GM06990 (cell line): ENCODE results near the gene MAFF.

ENCODE experiments used
- DNase-seq: peaks from one replicate; pipeline ENCODE4 v3.0.0-alpha.2; 2011; ENCODE audit not compliant: insufficient read length; ENCODE audit errors: extremely low read depth
- H3K27me3 ChIP-seq: replicated peaks from 2 replicates; pipeline ENCODE4 v1.6.0; 2011; ENCODE audit warnings: low read length; ENCODE audit not compliant: control insufficient read depth, insufficient read depth
- H3K36me3 ChIP-seq: 2 replicates; pipeline ENCODE4 v1.5.1; 2011; ENCODE audit warnings: low read length; ENCODE audit not compliant: control insufficient read depth, insufficient read depth
- H3K4me3 ChIP-seq: replicated peaks from 2 replicates; pipeline ENCODE4 v1.5.1; 2011; ENCODE audit warnings: low read depth, mild to moderate bottlenecking, control low read depth, low read length
- TF ChIP-seq, protein P1 (sequence below): IDR thresholded peaks from 2 replicates; pipeline ENCODE4 v1.5.1; 2011; ENCODE audit warnings: low read length, control low read depth, mild to moderate bottlenecking, inconsistent platforms; ENCODE audit not compliant: insufficient read depth, poor library complexity, severe bottlenecking

MAFF gene

GRCh38 chr22:38163844-38164550, 37.8 kb upstream of the MAFF start:
- DNase-seq: no peak
- H3K27me3 ChIP-seq: no peaks in the 10 kb centered on the region
- no peak overlapping the region for H3K4me3 ChIP-seq
- H3K36me3 ChIP-seq: peaks cover 9% of the 10 kb centered on the region
- TF ChIP-seq, protein P1, sequence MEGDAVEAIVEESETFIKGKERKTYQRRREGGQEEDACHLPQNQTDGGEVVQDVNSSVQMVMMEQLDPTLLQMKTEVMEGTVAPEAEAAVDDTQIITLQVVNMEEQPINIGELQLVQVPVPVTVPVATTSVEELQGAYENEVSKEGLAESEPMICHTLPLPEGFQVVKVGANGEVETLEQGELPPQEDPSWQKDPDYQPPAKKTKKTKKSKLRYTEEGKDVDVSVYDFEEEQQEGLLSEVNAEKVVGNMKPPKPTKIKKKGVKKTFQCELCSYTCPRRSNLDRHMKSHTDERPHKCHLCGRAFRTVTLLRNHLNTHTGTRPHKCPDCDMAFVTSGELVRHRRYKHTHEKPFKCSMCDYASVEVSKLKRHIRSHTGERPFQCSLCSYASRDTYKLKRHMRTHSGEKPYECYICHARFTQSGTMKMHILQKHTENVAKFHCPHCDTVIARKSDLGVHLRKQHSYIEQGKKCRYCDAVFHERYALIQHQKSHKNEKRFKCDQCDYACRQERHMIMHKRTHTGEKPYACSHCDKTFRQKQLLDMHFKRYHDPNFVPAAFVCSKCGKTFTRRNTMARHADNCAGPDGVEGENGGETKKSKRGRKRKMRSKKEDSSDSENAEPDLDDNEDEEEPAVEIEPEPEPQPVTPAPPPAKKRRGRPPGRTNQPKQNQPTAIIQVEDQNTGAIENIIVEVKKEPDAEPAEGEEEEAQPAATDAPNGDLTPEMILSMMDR: no peak

GRCh38 chr22:38164551-38164918, 37.3 kb upstream of the MAFF start:
- H3K4me3 ChIP-seq: no peak overlapping the region
- H3K27me3 ChIP-seq: no peaks in the 10 kb centered on the region
- TF ChIP-seq, protein P1: no peak
- H3K36me3 ChIP-seq: peaks cover 9% of the 10 kb centered on the region
- DNase-seq: no peak

DNA sequence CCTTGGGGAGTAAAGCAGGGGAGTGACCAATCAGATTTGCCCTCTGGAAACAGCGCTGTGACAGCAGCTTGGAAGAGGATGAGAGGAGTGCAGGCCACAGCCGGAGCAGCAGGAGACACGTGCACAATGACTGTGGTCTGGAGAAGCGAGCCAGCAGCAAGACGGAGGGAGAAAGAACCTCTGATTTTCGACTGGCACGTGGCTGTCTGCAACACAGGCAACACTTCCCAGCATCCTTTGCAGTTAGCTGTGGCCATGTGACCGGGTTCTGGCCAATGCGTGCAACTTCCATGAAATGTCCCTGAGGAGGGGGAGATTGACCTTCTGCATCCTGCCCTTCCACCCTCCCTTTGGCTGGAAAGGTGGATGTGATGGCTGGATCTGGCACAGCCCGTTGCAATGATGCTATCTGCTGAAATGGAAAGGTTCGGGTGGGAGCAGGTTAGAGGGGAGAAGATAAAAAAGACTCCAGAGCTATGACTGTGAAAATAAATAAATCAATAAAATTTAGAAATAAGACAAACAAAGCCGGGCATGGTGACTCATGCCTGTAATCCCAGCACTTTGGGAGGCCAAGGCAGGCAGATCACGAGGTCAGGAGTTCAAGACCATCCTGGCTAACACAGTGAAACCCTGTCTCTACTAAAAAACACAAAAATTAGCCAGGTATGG, 35.7 kb upstream of the MAFF start:
- Histone ChIP-seq H3K36me3 (peaks cover 9% of the 10 kb centered on the region), H3K4me3 (no peak overlapping the region), H3K27me3 (no peaks in the 10 kb centered on the region)
- no peak for DNase-seq
- TF ChIP-seq, protein P1: no peak

- no peak for DNase-seq
- Histone ChIP-seq H3K27me3 (no peaks in the 10 kb centered on the region), H3K4me3 (no peak overlapping the region), H3K36me3 (peaks cover 9% of the 10 kb centered on the region)
- TF ChIP-seq, protein P1: no peak
Measured at GRCh38 chr22:38167988-38168407, 33.8 kb upstream of the MAFF start.

GRCh38 chr22:38169116-38169515, 32.7 kb upstream of the MAFF start:
- no peak for DNase-seq
- TF ChIP-seq, protein P1: no peak
- no peaks in the 10 kb centered on the region for H3K27me3 ChIP-seq
- H3K4me3 ChIP-seq: no peak overlapping the region
- peaks cover 9% of the 10 kb centered on the region for H3K36me3 ChIP-seq
